WTC11 (cell line): Measurements from ENCODE around the gene TTLL10. TPM values are rescaled to one million over a fixed set of nuclear protein-coding genes. Genes with fewer than 3 reads are reported as not detected.

Experiments used
- ATAC-seq: fragments of 200-7000 bp; cut with Tn5 transposase; 2 replicates; pipeline ENCODE4 v1.10.0; 2021; ENCODE audit warnings: mild to moderate bottlenecking, moderate library complexity
- CTCF ChIA-PET: fragments of 300-600 bp; sonication (Branson Sonifier 250); formaldehyde crosslinking; loops from one replicate; lab custom pipeline; 2021; ENCODE audit warnings: antibody characterized with exemption; lab: Charles Lee
- POLR2A ChIA-PET: fragments of 350-600 bp; sonication (Branson Sonifier 250); formaldehyde crosslinking; loops from one replicate; lab custom pipeline; 2021; ENCODE audit warnings: antibody characterized with exemption; lab: Charles Lee
- DNase-seq: peaks from one replicate; pipeline ENCODE4 v3.0.0; 2021; ENCODE audit warnings: low spot score
- H3K27ac Mint-ChIP-seq: 2 replicates; pipeline ENCODE4 v1.8.0; 2021; ENCODE audit warnings: mixed read lengths
- H3K27me3 Mint-ChIP-seq: 2 replicates; pipeline ENCODE4 v1.8.0; 2021; ENCODE audit warnings: low read depth, mild to moderate bottlenecking, moderate library complexity, mixed read lengths
- H3K36me3 Mint-ChIP-seq: 2 replicates; pipeline ENCODE4 v1.8.0; 2021; ENCODE audit warnings: mixed read lengths
- H3K4me1 Mint-ChIP-seq: 2 replicates; pipeline ENCODE4 v1.8.0; 2022; ENCODE audit warnings: mixed read lengths
- H3K4me3 Mint-ChIP-seq: 2 replicates; pipeline ENCODE4 v1.8.0; 2021; ENCODE audit warnings: mild to moderate bottlenecking, moderate library complexity, mixed read lengths
- H3K9me3 Mint-ChIP-seq: 2 replicates; pipeline ENCODE4 v1.8.0; 2021; ENCODE audit warnings: mixed read lengths
- CBFB ChIP-seq: sonication (generic); formaldehyde crosslinking; IDR thresholded peaks from 2 replicates; pipeline ENCODE4 v1.8.1; 2022; ENCODE audit warnings: mild to moderate bottlenecking, low read depth, missing genetic modification reagents
- CDX4 ChIP-seq: fragments of 250-450 bp; sonication (Bioruptor Pico); IDR thresholded peaks from 2 replicates; pipeline ENCODE4 v1.9.0; 2021; ENCODE audit warnings: moderate library complexity, mild to moderate bottlenecking, inconsistent platforms, borderline replicate concordance
- FOXJ3 ChIP-seq: sonication (generic); formaldehyde crosslinking; IDR thresholded peaks from 2 replicates; pipeline ENCODE4 v1.9.0; 2021; ENCODE audit warnings: missing genetic modification reagents, mild to moderate bottlenecking, borderline replicate concordance
- GABPB1 ChIP-seq: sonication (generic); formaldehyde crosslinking; IDR thresholded peaks from 2 replicates; pipeline ENCODE4 v1.8.1; 2023; ENCODE audit warnings: mild to moderate bottlenecking, missing genetic modification reagents
- MLX ChIP-seq: sonication (generic); formaldehyde crosslinking; IDR thresholded peaks from 2 replicates; pipeline ENCODE4 v1.8.1; 2023; ENCODE audit warnings: mild to moderate bottlenecking, missing genetic modification reagents, moderate library complexity
- OVOL2 ChIP-seq: fragments of 250-450 bp; sonication (Bioruptor Pico); IDR thresholded peaks from 2 replicates; pipeline ENCODE4 v1.9.0; 2021; ENCODE audit warnings: mild to moderate bottlenecking, borderline replicate concordance
- PRDM15 ChIP-seq: sonication (generic); formaldehyde crosslinking; IDR thresholded peaks from 2 replicates; pipeline ENCODE4 v1.8.0; 2022; ENCODE audit warnings: missing genetic modification reagents
- PREB ChIP-seq: sonication (generic); formaldehyde crosslinking; IDR thresholded peaks from 2 replicates; pipeline ENCODE4 v1.8.1; 2022; ENCODE audit warnings: mild to moderate bottlenecking, missing genetic modification reagents, moderate library complexity, borderline replicate concordance
- TEAD1 ChIP-seq: sonication (generic); formaldehyde crosslinking; IDR thresholded peaks from 2 replicates; pipeline ENCODE4 v1.8.0; 2022; ENCODE audit warnings: mild to moderate bottlenecking, missing genetic modification reagents
- ZNF396 ChIP-seq: fragments of 250-450 bp; sonication (Bioruptor Pico); IDR thresholded peaks from 2 replicates; pipeline ENCODE4 v1.8.0; 2021; ENCODE audit warnings: mild to moderate bottlenecking, moderate library complexity, borderline replicate concordance
- ZNF671 ChIP-seq: fragments of 250-450 bp; sonication (Bioruptor Pico); IDR thresholded peaks from 2 replicates; pipeline ENCODE4 v1.8.0; 2021; ENCODE audit warnings: mild to moderate bottlenecking
- total RNA-seq: library from RNA; stranded (reverse); gene quantifications from 3 replicates; pipeline ENCODE4 v1.2.3, GENCODE V29; 2021
- TF ChIP-seq, protein P1 (sequence below): sonication (generic); formaldehyde crosslinking; IDR thresholded peaks from 2 replicates; pipeline ENCODE4 v1.8.1; 2023; ENCODE audit warnings: mild to moderate bottlenecking, missing genetic modification reagents, moderate library complexity
- TF ChIP-seq, protein P2 (sequence below): sonication (generic); formaldehyde crosslinking; IDR thresholded peaks from 2 replicates; pipeline ENCODE4 v1.8.1; 2023; ENCODE audit warnings: mild to moderate bottlenecking, moderate library complexity, missing genetic modification reagents
- TF ChIP-seq, protein P3 (sequence below): sonication (generic); formaldehyde crosslinking; IDR thresholded peaks from 2 replicates; pipeline ENCODE4 v1.8.0; 2023; ENCODE audit warnings: mild to moderate bottlenecking, missing genetic modification reagents

TTLL10 gene
- total RNA-seq, 1 experiment from 2014 or later, result 1.1 TPM

- Mint-ChIP-seq H3K27ac (no peak overlapping the region), H3K4me1 (peaks cover 3% of the 10 kb centered on the region), H3K36me3 (peaks cover 5% of the 10 kb centered on the region), H3K27me3 (no peaks in the 10 kb centered on the region), H3K9me3 (peaks cover 3% of the 10 kb centered on the region; the same call in 1 of the 2 replicates)
- ATAC-seq (no peak), DNase-seq (no peak)
- CTCF ChIA-PET, result interaction anchor here (0.9 to 2.3 kb wide), 5 partner anchors 13 to 174 kb away, joined by 3 to 9 read pairs (median 4); partner anchors contain the start of gene TTLL10
- no peak for TF ChIP-seq PRDM15
- TF ChIP-seq GABPB1 (CRISPR knock-in tag), result peak; percentile 84
- no peak for TF ChIP-seq OVOL2 (CRISPR knock-in tag)
- TF ChIP-seq, all 79 proteins: peak for 1
- POLR2A ChIA-PET, result interaction anchor here (0.9 kb wide), 1 partner anchor 22 kb away, joined by 4 read pairs; no protein-coding TSS in a partner anchor
- no peak overlapping the region for H3K4me3 Mint-ChIP-seq
Observed at GRCh38 chr1:1237874-1238701, 64.4 kb downstream of the TTLL10 start.

- H3K4me1 Mint-ChIP-seq, result no peaks in the 10 kb centered on the region
- TF ChIP-seq PREB (CRISPR knock-in tag) (no peak), ZNF396 (CRISPR knock-in tag) (no peak), ZNF671 (CRISPR knock-in tag) (no peak)
- TF ChIP-seq, protein P1, sequence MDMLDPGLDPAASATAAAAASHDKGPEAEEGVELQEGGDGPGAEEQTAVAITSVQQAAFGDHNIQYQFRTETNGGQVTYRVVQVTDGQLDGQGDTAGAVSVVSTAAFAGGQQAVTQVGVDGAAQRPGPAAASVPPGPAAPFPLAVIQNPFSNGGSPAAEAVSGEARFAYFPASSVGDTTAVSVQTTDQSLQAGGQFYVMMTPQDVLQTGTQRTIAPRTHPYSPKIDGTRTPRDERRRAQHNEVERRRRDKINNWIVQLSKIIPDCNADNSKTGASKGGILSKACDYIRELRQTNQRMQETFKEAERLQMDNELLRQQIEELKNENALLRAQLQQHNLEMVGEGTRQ (CRISPR knock-in tag), result no peak
- TF ChIP-seq, all 79 proteins: peak for 0
- CTCF ChIA-PET, result interaction anchor here (0.9 to 1.4 kb wide), 4 partner anchors 53 to 175 kb away, joined by 3 to 4 read pairs (median 4); partner anchors contain the start of gene TTLL10
- POLR2A ChIA-PET, result interaction anchor here (0.8 kb wide), 1 partner anchor 18 kb away, joined by 3 read pairs; no protein-coding TSS in a partner anchor
- no peak for ATAC-seq
- no peak for DNase-seq
- peaks cover under 1% of the 10 kb centered on the region; the same call in 1 of the 2 replicates for H3K36me3 Mint-ChIP-seq
- no peaks in the 10 kb centered on the region for H3K27me3 Mint-ChIP-seq
- no peaks in the 10 kb centered on the region for H3K9me3 Mint-ChIP-seq
- no peak overlapping the region for H3K27ac Mint-ChIP-seq
- H3K4me3 Mint-ChIP-seq, result no peak overlapping the region
Observed at GRCh38 chr1:1238702-1239178, 65.1 kb downstream of the TTLL10 start.

DNA sequence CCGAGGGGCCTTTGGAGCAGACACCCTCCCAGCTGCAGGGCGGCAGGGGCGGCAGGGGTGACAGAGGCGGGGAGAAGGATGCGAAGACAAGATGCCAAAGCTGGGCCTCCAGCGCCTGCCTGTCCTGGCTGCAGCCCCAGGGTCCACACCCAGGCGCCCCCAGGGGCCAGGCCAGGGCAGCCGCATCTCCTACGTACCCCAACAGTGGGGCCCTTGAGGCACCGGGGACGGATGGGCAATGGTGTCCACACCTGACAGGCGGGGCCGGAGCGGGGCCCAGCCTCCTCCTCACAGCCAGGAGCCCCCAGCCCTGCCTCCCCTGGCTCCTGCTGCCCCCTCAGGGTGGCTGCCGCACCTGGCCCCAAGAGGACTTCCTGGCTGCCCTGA is 65.5 kb downstream of the TTLL10 start:
- CTCF ChIA-PET, result interaction anchor here (0.9 to 1.4 kb wide), 6 partner anchors 28 to 206 kb away, joined by 3 to 4 read pairs (median 4); partner anchors contain the start of gene TTLL10
- POLR2A ChIA-PET, result interaction anchor here (0.8 to 1.0 kb wide), 2 partner anchors 17 to 81 kb away, joined by 3 read pairs; no protein-coding TSS in a partner anchor
- DNase-seq, result no peak
- no peak; the same call in 1 of the 2 replicates for ATAC-seq
- Mint-ChIP-seq H3K9me3 (no peaks in the 10 kb centered on the region), H3K27ac (no peak overlapping the region), H3K36me3 (no peaks in the 10 kb centered on the region; the same call in 1 of the 2 replicates), H3K27me3 (no peaks in the 10 kb centered on the region), H3K4me1 (no peaks in the 10 kb centered on the region), H3K4me3 (no peak overlapping the region)
- TF ChIP-seq CBFB (CRISPR knock-in tag), result no peak
- no peak for TF ChIP-seq FOXJ3 (CRISPR knock-in tag)
- TF ChIP-seq MLX, result no peak
- TF ChIP-seq, protein P2, sequence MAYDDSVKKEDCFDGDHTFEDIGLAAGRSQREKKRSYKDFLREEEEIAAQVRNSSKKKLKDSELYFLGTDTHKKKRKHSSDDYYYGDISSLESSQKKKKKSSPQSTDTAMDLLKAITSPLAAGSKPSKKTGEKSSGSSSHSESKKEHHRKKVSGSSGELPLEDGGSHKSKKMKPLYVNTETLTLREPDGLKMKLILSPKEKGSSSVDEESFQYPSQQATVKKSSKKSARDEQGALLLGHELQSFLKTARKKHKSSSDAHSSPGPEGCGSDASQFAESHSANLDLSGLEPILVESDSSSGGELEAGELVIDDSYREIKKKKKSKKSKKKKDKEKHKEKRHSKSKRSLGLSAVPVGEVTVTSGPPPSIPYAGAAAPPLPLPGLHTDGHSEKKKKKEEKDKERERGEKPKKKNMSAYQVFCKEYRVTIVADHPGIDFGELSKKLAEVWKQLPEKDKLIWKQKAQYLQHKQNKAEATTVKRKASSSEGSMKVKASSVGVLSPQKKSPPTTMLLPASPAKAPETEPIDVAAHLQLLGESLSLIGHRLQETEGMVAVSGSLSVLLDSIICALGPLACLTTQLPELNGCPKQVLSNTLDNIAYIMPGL (CRISPR knock-in tag), result no peak
- TF ChIP-seq, protein P3, sequence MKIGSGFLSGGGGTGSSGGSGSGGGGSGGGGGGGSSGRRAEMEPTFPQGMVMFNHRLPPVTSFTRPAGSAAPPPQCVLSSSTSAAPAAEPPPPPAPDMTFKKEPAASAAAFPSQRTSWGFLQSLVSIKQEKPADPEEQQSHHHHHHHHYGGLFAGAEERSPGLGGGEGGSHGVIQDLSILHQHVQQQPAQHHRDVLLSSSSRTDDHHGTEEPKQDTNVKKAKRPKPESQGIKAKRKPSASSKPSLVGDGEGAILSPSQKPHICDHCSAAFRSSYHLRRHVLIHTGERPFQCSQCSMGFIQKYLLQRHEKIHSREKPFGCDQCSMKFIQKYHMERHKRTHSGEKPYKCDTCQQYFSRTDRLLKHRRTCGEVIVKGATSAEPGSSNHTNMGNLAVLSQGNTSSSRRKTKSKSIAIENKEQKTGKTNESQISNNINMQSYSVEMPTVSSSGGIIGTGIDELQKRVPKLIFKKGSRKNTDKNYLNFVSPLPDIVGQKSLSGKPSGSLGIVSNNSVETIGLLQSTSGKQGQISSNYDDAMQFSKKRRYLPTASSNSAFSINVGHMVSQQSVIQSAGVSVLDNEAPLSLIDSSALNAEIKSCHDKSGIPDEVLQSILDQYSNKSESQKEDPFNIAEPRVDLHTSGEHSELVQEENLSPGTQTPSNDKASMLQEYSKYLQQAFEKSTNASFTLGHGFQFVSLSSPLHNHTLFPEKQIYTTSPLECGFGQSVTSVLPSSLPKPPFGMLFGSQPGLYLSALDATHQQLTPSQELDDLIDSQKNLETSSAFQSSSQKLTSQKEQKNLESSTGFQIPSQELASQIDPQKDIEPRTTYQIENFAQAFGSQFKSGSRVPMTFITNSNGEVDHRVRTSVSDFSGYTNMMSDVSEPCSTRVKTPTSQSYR, result no peak
- no peak for TF ChIP-seq CDX4
- no peak for TF ChIP-seq PREB (CRISPR knock-in tag)
- TF ChIP-seq TEAD1 (CRISPR knock-in tag), result no peak
